ENCODE results near the gene PPP3CA.
"Not testable (repeated sequence)": the region's sequence is repeated elsewhere in the genome, so short reads cannot be mapped to it uniquely, and the experiment has no call there.

The PPP3CA gene

GRCh38 chr4:101035487-101035886 is 311.8 kb downstream of the PPP3CA start:
- no peak for DNase-seq

DNA sequence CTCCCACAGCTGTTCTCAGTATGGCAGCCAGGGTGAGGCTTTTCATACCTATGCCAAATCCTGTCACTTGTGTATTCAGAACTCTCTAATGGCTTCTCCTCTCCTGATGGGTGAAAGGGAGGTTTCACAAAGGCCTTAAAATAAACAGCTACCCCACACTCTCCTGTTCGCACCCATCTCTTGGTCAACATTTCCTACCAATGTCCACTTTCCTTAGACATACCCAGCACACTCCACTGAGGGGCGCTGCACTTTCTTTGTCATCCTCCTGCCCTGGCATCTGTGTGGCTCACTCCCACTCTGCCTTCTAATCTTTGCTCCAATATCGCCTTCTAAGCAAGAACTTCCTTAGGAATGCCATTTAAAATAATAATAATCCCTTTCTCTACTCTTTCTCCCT is 313.3 kb downstream of the PPP3CA start:
- DNase-seq, result no peak

GRCh38 chr4:101032541-101032940 is 314.8 kb downstream of the PPP3CA start:
- no peak for DNase-seq

DNA sequence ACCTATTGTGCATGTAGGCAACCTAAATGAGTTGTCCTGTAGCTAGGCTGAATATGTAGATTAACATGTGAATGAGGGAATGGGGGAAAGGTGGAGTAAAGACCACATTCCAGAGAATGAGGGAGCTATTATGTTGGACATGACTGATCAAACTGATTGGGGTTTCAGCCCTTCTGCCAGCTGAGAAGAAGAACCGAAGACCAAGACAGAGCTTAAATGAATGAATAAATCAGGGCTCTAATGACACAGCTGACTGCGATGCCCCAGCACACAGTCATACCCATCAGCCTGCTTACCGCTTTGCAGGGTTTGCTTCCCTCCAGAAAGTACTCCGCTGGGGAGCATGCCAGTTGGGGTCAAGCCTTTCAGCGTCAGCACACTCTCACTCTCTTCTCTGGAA is 315.4 kb downstream of the PPP3CA start:
- no peak for DNase-seq

DNA sequence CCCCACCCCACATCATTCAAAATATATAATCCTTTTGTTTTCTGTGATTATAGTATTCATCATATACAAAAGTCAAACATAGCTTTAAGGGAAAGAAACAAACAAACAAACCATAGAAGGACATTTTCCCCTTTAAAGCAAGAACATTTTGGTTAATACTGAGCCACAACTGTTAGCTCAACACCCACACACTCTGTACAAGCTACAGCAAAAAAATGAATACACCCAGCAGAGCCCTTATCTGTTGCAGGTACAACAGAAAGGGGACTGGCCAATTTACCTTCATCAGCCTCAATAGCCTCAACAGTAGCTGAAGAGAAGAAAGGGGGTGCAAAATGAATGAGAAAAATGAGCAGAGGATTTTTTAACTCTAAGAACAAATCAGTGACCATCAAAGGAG is 318.4 kb downstream of the PPP3CA start:
- no peak for DNase-seq

DNA sequence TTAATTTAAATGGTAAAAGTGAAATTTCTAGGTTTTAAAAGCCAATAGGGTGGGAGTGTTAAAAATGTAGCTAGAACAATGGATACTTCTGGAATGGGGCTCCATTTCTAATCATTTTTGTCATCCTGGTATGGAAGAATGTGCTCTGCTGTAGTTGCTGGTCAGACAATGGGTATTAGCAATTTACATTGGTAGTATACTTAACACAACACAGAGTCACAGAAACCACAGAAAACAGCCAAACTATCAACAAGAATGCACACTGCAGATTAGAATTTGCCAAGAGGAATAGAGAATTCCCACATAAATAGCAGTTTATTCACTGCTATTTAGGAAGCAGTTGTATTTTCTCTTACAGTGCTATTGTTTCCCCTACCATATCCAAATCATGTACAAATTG is 319.6 kb downstream of the PPP3CA start:
- no peak for DNase-seq

GRCh38 chr4:101025755-101026154 is 321.6 kb downstream of the PPP3CA start:
- no peak for DNase-seq

GRCh38 chr4:101022151-101023024 is 324.9 kb downstream of the PPP3CA start:
- no peak for DNase-seq

DNA sequence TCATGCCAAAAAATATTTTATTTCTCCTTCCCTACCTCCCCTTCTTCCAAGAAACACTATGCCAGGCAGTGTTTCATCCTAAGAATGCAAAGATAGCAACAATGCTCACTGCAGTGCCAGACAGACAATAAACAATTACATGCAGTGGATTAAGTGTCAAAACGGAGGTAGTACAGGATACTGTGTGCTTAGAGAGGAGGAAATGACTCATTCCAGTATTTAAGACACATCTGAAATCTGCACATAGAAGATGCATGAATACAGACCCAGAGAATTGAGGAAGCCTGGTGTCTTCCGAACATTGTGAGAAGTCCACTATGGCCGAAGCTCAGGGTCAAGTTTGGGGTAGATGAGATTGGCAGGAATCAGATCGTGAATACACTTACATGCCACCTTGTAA is 326.4 kb downstream of the PPP3CA start:
- DNase-seq, result peak; percentile 18

GRCh38 chr4:101019941-101020401 is 327.4 kb downstream of the PPP3CA start:
- DNase-seq, result peak; percentile 43

DNA sequence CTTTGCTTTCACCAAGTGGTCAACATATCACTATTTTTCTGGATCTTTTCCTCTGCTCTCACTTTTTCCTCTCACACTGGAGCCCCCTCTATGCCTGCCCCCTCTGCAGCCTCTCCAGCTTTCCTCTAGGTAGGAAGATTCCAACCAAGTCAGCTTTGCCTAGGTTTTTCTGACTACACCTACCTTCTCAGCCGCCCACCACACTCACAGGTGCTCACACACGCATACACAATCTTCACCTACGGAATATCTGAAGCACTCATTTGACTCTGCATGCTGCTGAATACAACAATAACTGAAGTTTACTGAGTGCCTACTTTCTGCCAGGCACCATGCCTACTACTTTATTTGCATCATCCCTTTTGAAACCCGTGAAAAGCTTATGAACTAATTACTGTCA is 328.0 kb downstream of the PPP3CA start:
- DNase-seq, result no peak

DNA sequence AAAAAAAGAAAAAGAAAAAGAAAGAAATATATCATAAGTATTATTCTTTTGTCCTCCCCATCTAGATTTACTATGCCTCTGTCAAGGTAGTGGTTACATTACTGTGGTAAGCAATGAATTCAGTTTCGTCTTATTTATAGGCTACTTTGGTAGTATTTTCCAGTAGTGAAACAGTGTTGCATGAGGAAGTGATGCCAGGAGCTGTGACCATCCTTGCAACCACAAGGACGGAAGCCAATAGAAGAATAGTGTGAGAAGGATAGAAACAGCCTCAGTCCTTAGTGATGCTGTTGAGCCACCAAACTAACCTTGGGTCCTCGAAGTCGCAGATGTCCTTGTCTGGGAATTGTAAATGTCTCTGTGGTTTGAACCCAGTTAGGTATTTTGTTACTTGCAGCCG is 328.5 kb downstream of the PPP3CA start:
- DNase-seq, result peak; percentile 11

- DNase-seq, result no peak
These were observed 332.9 kb downstream of the PPP3CA start for GRCh38 chr4:101014417-101014816.

DNA sequence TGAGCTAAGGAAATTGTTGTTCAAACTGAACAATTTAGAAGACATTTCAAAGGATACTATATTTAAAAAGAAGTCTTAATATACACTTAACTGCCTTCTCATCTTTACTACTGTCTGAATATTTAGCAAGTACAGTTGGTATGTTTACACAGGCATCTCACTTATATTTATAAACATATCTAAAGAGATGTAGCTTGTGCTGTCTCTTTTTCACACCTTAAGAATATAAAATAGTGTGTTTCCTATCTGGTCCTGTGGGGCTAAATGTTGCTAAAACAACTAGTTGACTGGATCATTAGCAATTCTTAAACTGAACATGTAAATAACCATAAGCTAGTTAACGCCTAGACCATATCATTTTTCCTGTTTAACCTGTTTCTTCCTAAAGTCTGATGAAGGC is 336.3 kb downstream of the PPP3CA start:
- no peak for DNase-seq

DNA sequence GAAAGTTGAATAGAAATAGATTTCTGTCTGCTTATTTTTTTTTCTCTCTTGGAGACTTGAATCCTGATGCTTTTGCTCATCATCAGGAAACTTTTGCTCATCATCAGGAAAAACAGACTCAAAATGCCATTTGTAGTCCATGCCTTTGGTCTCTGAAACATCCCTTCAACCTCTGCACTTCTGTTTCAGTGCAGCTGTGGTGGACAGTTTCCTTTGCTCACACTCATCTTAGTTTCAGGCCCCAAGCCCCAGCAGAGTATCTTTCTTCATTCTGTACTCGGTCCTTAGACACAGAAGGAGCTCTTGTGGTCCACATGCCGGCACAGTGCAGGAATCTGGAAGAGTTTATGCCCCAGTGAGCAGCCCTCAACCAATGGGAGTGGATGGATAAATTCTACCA is 337.9 kb downstream of the PPP3CA start:
- DNase-seq, result no peak

GRCh38 chr4:101008503-101008902 is 338.8 kb downstream of the PPP3CA start:
- DNase-seq, result no peak

- DNase-seq, result no peak
These were observed 341.7 kb downstream of the PPP3CA start for GRCh38 chr4:101005659-101006058.

DNA sequence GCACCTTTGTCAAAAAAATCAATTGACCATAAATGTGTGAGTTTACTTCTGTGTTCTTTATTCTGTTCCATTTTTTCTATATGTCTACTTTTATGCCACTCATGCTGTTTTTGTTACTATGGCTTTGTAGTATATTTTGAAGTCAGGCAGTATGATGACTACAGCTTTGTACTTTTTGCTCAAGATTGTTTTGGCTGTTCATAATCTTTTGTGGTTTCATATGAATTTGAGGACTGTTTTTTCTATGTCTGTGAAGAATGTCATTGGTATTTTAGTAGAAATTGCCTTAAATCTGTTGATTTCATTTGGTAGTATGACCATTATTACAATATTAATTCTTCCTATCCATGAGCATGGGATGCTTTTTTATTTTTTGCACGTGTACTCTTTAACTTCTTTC is 346.8 kb downstream of the PPP3CA start:
- no peak for DNase-seq

DNA sequence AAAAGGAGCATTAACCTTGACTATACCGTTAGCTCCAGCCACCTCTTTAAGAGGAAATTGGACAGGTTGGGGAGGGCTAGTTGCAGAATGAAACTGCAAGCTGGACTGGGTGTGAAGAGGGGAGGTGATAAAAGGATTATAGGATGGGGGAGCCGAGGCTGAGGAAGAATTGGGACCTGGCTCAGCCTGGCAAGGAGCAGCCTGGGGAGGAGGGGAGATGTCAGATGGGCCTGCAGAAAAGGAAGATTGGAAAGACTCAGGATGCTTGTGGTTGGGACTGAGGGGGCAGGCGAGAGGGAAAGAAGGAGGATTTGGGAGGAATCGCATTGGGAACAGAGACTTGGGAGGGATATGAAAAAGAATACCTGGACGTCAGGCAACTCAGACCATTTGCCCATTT is 351.7 kb downstream of the PPP3CA start:
- DNase-seq, result no peak

GRCh38 chr4:100995002-100995401 is 352.3 kb downstream of the PPP3CA start:
- DNase-seq, result not testable (repeated sequence)

DNA sequence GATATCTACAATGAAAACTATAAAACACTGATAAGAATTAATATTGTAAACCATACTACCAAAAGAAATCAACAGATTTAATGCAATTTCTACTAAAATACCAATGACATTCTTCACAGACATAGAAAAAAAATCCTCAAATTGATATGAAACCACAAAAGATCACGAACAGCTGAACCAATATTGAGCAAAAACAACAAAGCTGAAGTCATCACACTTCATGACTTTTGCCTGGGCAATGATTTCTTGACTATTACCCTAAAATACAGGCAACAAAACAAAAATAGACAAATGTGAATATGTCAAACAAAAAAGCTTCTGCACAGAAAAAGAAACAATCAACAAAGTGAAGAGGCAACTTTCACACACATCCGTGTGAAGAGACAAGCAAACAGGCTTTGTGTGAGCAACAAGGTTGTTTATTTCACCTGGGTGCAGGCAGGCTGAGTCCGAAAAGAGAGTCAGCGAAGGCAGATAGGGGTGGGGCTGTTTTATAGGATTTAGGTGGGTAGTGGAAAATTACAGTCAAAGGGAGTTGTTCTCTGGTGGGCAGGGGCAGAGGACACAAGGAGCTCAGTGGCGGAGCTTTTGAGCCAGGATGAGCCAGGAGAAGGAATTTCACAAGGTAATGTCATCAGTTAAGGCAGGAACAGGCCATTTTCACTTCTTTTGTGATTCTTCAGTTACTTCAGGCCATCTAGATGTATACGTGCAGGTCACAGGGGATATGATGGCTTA is 355.8 kb downstream of the PPP3CA start:
- DNase-seq, result not testable (repeated sequence)

DNA sequence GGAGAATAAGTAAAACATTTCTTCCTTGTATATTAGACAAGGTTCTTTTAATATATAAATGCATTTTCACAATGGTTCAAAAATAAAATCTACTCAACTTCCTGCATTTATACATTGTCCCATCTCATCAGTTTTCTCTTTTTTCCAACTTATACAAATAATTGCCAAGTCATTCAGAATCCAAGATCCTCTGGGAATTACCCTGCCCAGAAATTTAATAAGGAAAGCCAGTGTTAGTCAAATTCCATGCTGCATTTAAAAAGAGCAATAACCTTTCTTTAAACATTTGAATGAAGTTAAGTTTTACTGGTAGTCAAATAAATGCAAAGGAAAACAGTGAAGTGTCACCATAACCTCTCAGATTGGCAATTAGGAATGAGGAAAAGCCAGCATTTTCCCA is 357.9 kb downstream of the PPP3CA start:
- no peak for DNase-seq

- DNase-seq, result no peak
These were observed 358.4 kb downstream of the PPP3CA start for GRCh38 chr4:100988876-100989275.

DNA sequence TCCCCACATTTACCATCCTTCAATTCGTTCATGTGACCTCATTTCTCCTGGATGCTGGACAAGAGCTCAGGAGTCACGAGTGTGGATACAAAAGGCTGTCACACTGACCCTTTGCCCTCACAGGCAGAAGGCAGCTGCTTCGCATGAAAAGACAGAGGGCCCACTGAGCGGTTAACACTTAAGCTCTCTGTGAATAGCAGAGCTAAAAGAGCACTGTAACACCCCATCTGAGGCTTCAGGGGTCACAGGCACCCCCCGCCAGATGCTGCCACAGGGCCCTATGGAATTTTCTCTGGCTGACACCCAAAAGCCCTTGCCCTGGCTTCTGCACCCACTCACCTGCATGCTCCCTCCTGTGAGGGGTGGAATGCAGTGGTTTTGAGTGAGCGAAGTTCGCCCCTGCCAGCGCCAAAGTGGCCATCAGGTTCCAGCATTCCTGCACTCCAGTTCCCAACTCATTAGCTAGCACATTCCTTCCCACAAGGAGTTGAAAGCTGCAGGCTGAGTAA is 360.9 kb downstream of the PPP3CA start:
- no peak for DNase-seq
